ENCODE results near the gene HOXB8.

DNA sequence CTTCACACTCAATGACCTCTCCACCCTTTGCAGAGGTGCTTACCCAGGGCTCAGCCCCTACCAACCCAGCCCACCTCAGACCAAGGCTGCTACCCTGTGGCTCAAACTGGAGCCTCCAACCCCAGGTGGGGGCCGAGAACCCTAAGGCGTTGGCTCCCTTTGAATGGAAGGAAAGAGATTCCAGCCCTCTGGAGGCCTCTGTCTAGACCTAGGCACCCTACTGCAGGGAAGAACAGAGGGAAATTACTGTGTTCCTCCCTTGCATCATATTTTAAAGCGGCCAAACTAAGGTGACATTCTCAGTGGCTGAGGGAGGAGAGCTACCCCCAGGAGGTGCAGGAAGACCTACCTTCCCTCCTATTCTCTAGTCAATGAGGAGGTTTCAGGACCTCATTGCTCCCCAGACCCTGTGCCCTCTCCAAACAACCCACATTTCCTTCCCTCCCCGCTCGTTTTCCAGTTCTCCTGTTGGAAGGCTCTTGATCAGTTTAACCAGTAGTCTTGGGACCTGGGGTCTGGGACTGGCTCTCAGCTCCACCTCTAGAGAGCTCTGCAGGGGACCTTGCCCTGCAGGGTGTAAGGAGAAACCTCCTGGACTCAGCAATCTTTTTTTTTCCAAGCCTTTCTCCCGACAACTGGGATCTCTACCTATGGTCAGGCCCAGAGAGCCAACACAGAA, 5.5 kb upstream of the HOXB8 start:
- no peak for TF ChIP-seq EZH2 (IDR thresholded peaks at IDR 0.05; ENCODE audit: low read length, unreplicated experiment)
- TF ChIP-seq, protein P1, sequence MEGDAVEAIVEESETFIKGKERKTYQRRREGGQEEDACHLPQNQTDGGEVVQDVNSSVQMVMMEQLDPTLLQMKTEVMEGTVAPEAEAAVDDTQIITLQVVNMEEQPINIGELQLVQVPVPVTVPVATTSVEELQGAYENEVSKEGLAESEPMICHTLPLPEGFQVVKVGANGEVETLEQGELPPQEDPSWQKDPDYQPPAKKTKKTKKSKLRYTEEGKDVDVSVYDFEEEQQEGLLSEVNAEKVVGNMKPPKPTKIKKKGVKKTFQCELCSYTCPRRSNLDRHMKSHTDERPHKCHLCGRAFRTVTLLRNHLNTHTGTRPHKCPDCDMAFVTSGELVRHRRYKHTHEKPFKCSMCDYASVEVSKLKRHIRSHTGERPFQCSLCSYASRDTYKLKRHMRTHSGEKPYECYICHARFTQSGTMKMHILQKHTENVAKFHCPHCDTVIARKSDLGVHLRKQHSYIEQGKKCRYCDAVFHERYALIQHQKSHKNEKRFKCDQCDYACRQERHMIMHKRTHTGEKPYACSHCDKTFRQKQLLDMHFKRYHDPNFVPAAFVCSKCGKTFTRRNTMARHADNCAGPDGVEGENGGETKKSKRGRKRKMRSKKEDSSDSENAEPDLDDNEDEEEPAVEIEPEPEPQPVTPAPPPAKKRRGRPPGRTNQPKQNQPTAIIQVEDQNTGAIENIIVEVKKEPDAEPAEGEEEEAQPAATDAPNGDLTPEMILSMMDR (conservative IDR thresholded peaks at IDR 0.05; ENCODE audit: low read depth, low read length): no peak
- no peak for TF ChIP-seq EZH2phosphoT487 (IDR thresholded peaks at IDR 0.05; ENCODE audit: borderline replicate concordance, low read length)

Data from PC-3 (cell line).